ENCODE data around the gene APOC3.

APOC3 gene

GRCh38 chr11:116807601-116808261 lies 22.0 kb upstream of the APOC3 start:
- no peak for DNase-seq (ENCODE audit: low read depth)

- DNase-seq (ENCODE audit: low read depth) = no peak
These were observed 21.2 kb upstream of the APOC3 start for GRCh38 chr11:116808262-116809175.

- no peak for DNase-seq (ENCODE audit: low read depth)
These were observed 18.5 kb upstream of the APOC3 start for GRCh38 chr11:116811194-116811593.

GRCh38 chr11:116812109-116812508 lies 17.6 kb upstream of the APOC3 start:
- no peak for DNase-seq (ENCODE audit: low read depth)

- DNase-seq (ENCODE audit: low read depth) = no peak
These were observed 16.5 kb upstream of the APOC3 start for GRCh38 chr11:116813170-116813569.

- no peak for DNase-seq (ENCODE audit: low read depth)
These were observed 15.8 kb upstream of the APOC3 start for GRCh38 chr11:116813781-116814471.

GRCh38 chr11:116814502-116814901 lies 15.2 kb upstream of the APOC3 start:
- no peak for DNase-seq (ENCODE audit: low read depth)

GRCh38 chr11:116819049-116819448 lies 10.7 kb upstream of the APOC3 start:
- DNase-seq (ENCODE audit: low read depth) = no peak

GRCh38 chr11:116821050-116821918 lies 8.4 kb upstream of the APOC3 start:
- no peak for DNase-seq (ENCODE audit: low read depth)

- no peak for DNase-seq (ENCODE audit: low read depth)
These were observed 7.1 kb upstream of the APOC3 start for GRCh38 chr11:116822575-116822974.

- no peak for DNase-seq (ENCODE audit: low read depth)
These were observed 6.5 kb upstream of the APOC3 start, which contains the start of gene APOA4 for GRCh38 chr11:116823031-116823843. Gene APOA4, minus strand, starts transcription at chr11:116823304. Its CDS starts 113 bp downstream, at chr11:116823191.

- no peak for DNase-seq (ENCODE audit: low read depth)
These were observed 4.3 kb upstream of the APOC3 start for GRCh38 chr11:116825434-116825833.

- DNase-seq (ENCODE audit: low read depth) = no peak
These were observed 3.6 kb upstream of the APOC3 start for GRCh38 chr11:116825854-116826750.

- DNase-seq (ENCODE audit: low read depth) = no peak
These were observed 2.8 kb upstream of the APOC3 start for GRCh38 chr11:116826751-116827431.

GRCh38 chr11:116827461-116827860 lies 2.2 kb upstream of the APOC3 start:
- DNase-seq (ENCODE audit: low read depth) = no peak

GRCh38 chr11:116828632-116829524 lies 829 bp upstream of the APOC3 start:
- DNase-seq (ENCODE audit: low read depth) = no peak

- DNase-seq (ENCODE audit: low read depth) = no peak
These were observed 641 bp downstream of the APOC3 start for GRCh38 chr11:116830184-116830912.
